H9 (cell line): ENCODE results near the gene PFKP. TPM values are rescaled to one million over a fixed set of nuclear protein-coding genes. Genes with fewer than 3 reads are reported as not detected.
A peak's percentile ranks its signal among the peaks of the same experiment; 100 is the strongest.

Experiments used
- DNase-seq: peaks from one replicate; pipeline ENCODE4 v3.0.0-alpha.2; 2017
- H2AFZ ChIP-seq: one replicate; pipeline ENCODE4 v1.6.1; 2013; ENCODE audit warnings: mild to moderate bottlenecking, low read length, control low read depth, moderate library complexity
- H2AK5ac ChIP-seq: 2 replicates; pipeline ENCODE4 v1.6.1; 2013; ENCODE audit warnings: low read length, control low read depth, mixed read lengths; ENCODE audit not compliant: insufficient read length
- H2BK120ac ChIP-seq: one replicate; pipeline ENCODE4 v1.6.1; 2013; ENCODE audit warnings: low read depth, mild to moderate bottlenecking, low read length, control low read depth, inconsistent platforms; ENCODE audit not compliant: poor library complexity, severe bottlenecking
- H2BK12ac ChIP-seq: 2 replicates; pipeline ENCODE4 v1.6.1; 2013; ENCODE audit warnings: low read length, control low read depth, mixed read lengths, low read depth; ENCODE audit not compliant: insufficient read length
- H2BK15ac ChIP-seq: 2 replicates; pipeline ENCODE4 v1.6.1; 2013; ENCODE audit warnings: low read depth, low read length, control low read depth
- H2BK20ac ChIP-seq: one replicate; pipeline ENCODE4 v1.6.1; 2013; ENCODE audit warnings: low read depth, mild to moderate bottlenecking, low read length, control low read depth, inconsistent platforms; ENCODE audit not compliant: poor library complexity, severe bottlenecking
- H2BK5ac ChIP-seq: 2 replicates; pipeline ENCODE4 v1.6.1; 2013; ENCODE audit warnings: low read length, control low read depth, mixed read lengths; ENCODE audit not compliant: insufficient read length
- H3K14ac ChIP-seq: 2 replicates; pipeline ENCODE4 v1.6.1; 2013; ENCODE audit warnings: low read length, control low read depth; ENCODE audit not compliant: insufficient read depth
- H3K18ac ChIP-seq: 2 replicates; pipeline ENCODE4 v1.6.1; 2013; ENCODE audit warnings: low read depth, mild to moderate bottlenecking, mixed read lengths, low read length, control low read depth; ENCODE audit not compliant: insufficient read length
- H3K23ac ChIP-seq: 2 replicates; pipeline ENCODE4 v1.6.1; 2013; ENCODE audit warnings: low read length, control low read depth, mixed read lengths, low read depth; ENCODE audit not compliant: insufficient read length
- H3K23me2 ChIP-seq: 2 replicates; pipeline ENCODE4 v1.6.1; 2013; ENCODE audit warnings: low read depth, mild to moderate bottlenecking, mixed read lengths, low read length, control low read depth; ENCODE audit not compliant: insufficient read length, poor library complexity, severe bottlenecking
- H3K27ac ChIP-seq: 2 replicates; pipeline ENCODE4 v1.5.1; 2013; ENCODE audit warnings: low read length, control low read depth, mixed read lengths, low read depth; ENCODE audit not compliant: insufficient read length
- H3K27me3 ChIP-seq: 2 replicates; pipeline ENCODE4 v1.6.1; 2013; ENCODE audit warnings: low read length, control low read depth, inconsistent platforms; ENCODE audit not compliant: insufficient read depth
- H3K4ac ChIP-seq: 2 replicates; pipeline ENCODE4 v1.6.1; 2013; ENCODE audit warnings: low read depth, mild to moderate bottlenecking, control low read depth, inconsistent platforms, low read length, moderate library complexity
- H3K4me1 ChIP-seq: 2 replicates; pipeline ENCODE4 v1.6.1; 2013; ENCODE audit warnings: low read length, control low read depth, inconsistent platforms; ENCODE audit not compliant: insufficient read depth
- H3K4me2 ChIP-seq: 2 replicates; pipeline ENCODE4 v1.6.1; 2013; ENCODE audit warnings: low read length, control low read depth, mixed read lengths; ENCODE audit not compliant: insufficient read length, insufficient read depth
- H3K56ac ChIP-seq: 2 replicates; pipeline ENCODE4 v1.6.1; 2013; ENCODE audit warnings: low read depth, mild to moderate bottlenecking, mixed read lengths, low read length, control low read depth; ENCODE audit not compliant: insufficient read length
- H3K79me1 ChIP-seq: 2 replicates; pipeline ENCODE4 v1.6.1; 2013; ENCODE audit warnings: low read depth, mild to moderate bottlenecking, moderate library complexity, low read length, control low read depth, inconsistent platforms; ENCODE audit not compliant: insufficient read depth, poor library complexity, severe bottlenecking
- H3K79me2 ChIP-seq: 2 replicates; pipeline ENCODE4 v1.6.1; 2013; ENCODE audit warnings: low read length, control low read depth, inconsistent platforms; ENCODE audit not compliant: insufficient read depth
- H3K9ac ChIP-seq: 2 replicates; pipeline ENCODE4 v1.6.1; 2013; ENCODE audit warnings: low read length, control low read depth, mixed read lengths; ENCODE audit not compliant: insufficient read length; ENCODE audit errors: extremely low read depth
- H3K9me3 ChIP-seq: one replicate; pipeline ENCODE4 v1.6.1; 2013; ENCODE audit warnings: low read depth, low read length, inconsistent platforms; ENCODE audit not compliant: control insufficient read depth
- H3T11ph ChIP-seq: one replicate; pipeline ENCODE4 v1.6.1; 2013; ENCODE audit warnings: mild to moderate bottlenecking, low read length, control low read depth, inconsistent platforms
- H4K20me1 ChIP-seq: one replicate; pipeline ENCODE4 v1.6.1; 2013; ENCODE audit not compliant: control insufficient read depth, insufficient read length, insufficient read depth
- H4K5ac ChIP-seq: 2 replicates; pipeline ENCODE4 v1.6.1; 2013; ENCODE audit warnings: low read depth, mild to moderate bottlenecking, mixed read lengths, low read length, control low read depth; ENCODE audit not compliant: insufficient read length
- H4K8ac ChIP-seq: replicated peaks from 2 replicates; pipeline ENCODE4 v1.6.1; 2013; ENCODE audit warnings: low read length, control low read depth, mixed read lengths, low read depth; ENCODE audit not compliant: insufficient read length
- H4K91ac ChIP-seq: 2 replicates; pipeline ENCODE4 v1.6.1; 2013; ENCODE audit warnings: low read depth, mild to moderate bottlenecking, moderate library complexity, mixed read lengths, low read length, control low read depth; ENCODE audit not compliant: insufficient read length
- H3K27ac Mint-ChIP-seq, 3 experiments: 2 replicates in 2 of 3; 3 replicates in 1 of 3; pipeline ENCODE4 v1.8.0; 2020 to 2021; ENCODE audit warnings: mixed read lengths in 3 of 3, mild to moderate bottlenecking in 1 of 3, moderate library complexity in 1 of 3
- H3K27me3 Mint-ChIP-seq: 2 replicates; pipeline ENCODE4 v1.8.0; 2021; ENCODE audit warnings: low read depth, mild to moderate bottlenecking, moderate library complexity, mixed read lengths
- H3K36me3 Mint-ChIP-seq, 3 experiments: 2 replicates in 2 of 3; 3 replicates in 1 of 3; pipeline ENCODE4 v1.8.0; 2020 to 2021; ENCODE audit warnings: low read depth in 3 of 3, mixed read lengths in 3 of 3; ENCODE audit not compliant: insufficient read depth in 1 of 3
- H3K4me1 Mint-ChIP-seq, 2 experiments: 2 replicates each; pipeline ENCODE4 v1.8.0; 2020; ENCODE audit warnings: mixed read lengths in 2 of 2
- H3K4me3 Mint-ChIP-seq, 2 experiments: 2 replicates in 1 of 2; 3 replicates in 1 of 2; pipeline ENCODE4 v1.8.0; 2020 to 2021; ENCODE audit warnings: mild to moderate bottlenecking in 2 of 2, mixed read lengths in 2 of 2, moderate library complexity in 1 of 2
- H3K9me3 Mint-ChIP-seq, 2 experiments: 2 replicates in 1 of 2; 3 replicates in 1 of 2; pipeline ENCODE4 v1.8.0; 2020; ENCODE audit warnings: mild to moderate bottlenecking in 2 of 2, mixed read lengths in 2 of 2, moderate library complexity in 1 of 2
- CTCF ChIP-seq: fragments of 200-600 bp; sonication (generic); conservative IDR thresholded peaks from 3 replicates; pipeline ENCODE4 v1.8.0; 2021; ENCODE audit warnings: antibody characterized with exemption, mild to moderate bottlenecking
- WGBS: extraction: QIAGEN DNeasy Blood & Tissue Kit; methylation state at CpG from one replicate; pipeline ENCODE4 v1.1.7; 2013; ENCODE audit warnings: missing lambda C conversion rate, low lambda C conversion rate, mixed read lengths; ENCODE audit not compliant: insufficient read length; ENCODE audit errors: extremely low coverage; 5-methylcytosine and 5-hydroxymethylcytosine counted together
- total RNA-seq: library from RNA; stranded (reverse); gene quantifications from 2 replicates; pipeline ENCODE4 v1.2.1, GENCODE V29; 2021

PFKP gene
- total RNA-seq, 1 experiment from 2014 or later, result 145 TPM

- H3K27ac ChIP-seq, result no peak overlapping the region
- H3K9ac ChIP-seq, result no peak overlapping the region
- Mint-ChIP-seq H3K9me3 (no peaks in the 10 kb centered on the region), H3K27ac (peak overlapping the region; percentile 60 to 86 (median 69); a peak in 4 of 7 replicates), H3K36me3 (peaks cover 17 to 32% (median 30%) of the 10 kb centered on the region in 3 experiments; a peak in 6 of 7 replicates), H3K27me3 (no peaks in the 10 kb centered on the region), H3K4me1 (peaks cover 38 to 49% of the 10 kb centered on the region in 2 experiments), H3K4me3 (no peak overlapping the region)
- WGBS, result no CpG with 5 or more reads among the region's 5 CpGs
- H3K27me3 ChIP-seq, result no peaks in the 10 kb centered on the region
- no peak overlapping the region for H3K4me2 ChIP-seq
- no peak overlapping the region for H2AFZ ChIP-seq
- H2BK12ac ChIP-seq, result no peak overlapping the region
- H4K91ac ChIP-seq, result no peak overlapping the region
- H3K14ac ChIP-seq, result no peak overlapping the region
- no peak for TF ChIP-seq CTCF
- no peaks in the 10 kb centered on the region for H3K9me3 ChIP-seq
- H3K23ac ChIP-seq, result no peak overlapping the region
- no peak overlapping the region for H4K8ac ChIP-seq
- H4K20me1 ChIP-seq, result peaks cover 2% of the 10 kb centered on the region
- no peak overlapping the region for H3K4ac ChIP-seq
- H3K56ac ChIP-seq, result no peak overlapping the region
- DNase-seq, result no peak
- H3T11ph ChIP-seq, result no peak overlapping the region
- no peak overlapping the region for H4K5ac ChIP-seq
- peaks cover 7% of the 10 kb centered on the region; the same call in 1 of the 2 replicates for H3K79me2 ChIP-seq
- H2BK15ac ChIP-seq, result no peak overlapping the region
- H2AK5ac ChIP-seq, result no peak overlapping the region
- H3K18ac ChIP-seq, result no peak overlapping the region
- H3K23me2 ChIP-seq, result no peaks in the 10 kb centered on the region
- peaks cover 14% of the 10 kb centered on the region for H3K79me1 ChIP-seq
- H2BK5ac ChIP-seq, result no peak overlapping the region
- H3K4me1 ChIP-seq, result peaks cover 5% of the 10 kb centered on the region; the same call in 1 of the 2 replicates
- H2BK20ac ChIP-seq, result no peak overlapping the region
- H2BK120ac ChIP-seq, result no peak overlapping the region
Observed at GRCh38 chr10:3094609-3095036, 27.3 kb downstream of the PFKP start.
